ENCODE measurements around the gene PEX16. TPM values are rescaled to one million over a fixed set of nuclear protein-coding genes. Genes with fewer than 3 reads are reported as not detected.

Gene PEX16
- total RNA-seq, 2 experiments from 2014 or later, result 34.8 to 43.5 TPM

GRCh38 chr11:45869551-45869950 is 48.1 kb downstream of the PEX16 start:
- no peaks in the 10 kb centered on the region for H3K27me3 Mint-ChIP-seq
- DNase-seq, result no peak
- H3K4me3 Mint-ChIP-seq, result no peak overlapping the region
- no peaks in the 10 kb centered on the region for H3K9me3 Mint-ChIP-seq
- H3K36me3 Mint-ChIP-seq, result peaks cover 24% of the 10 kb centered on the region
- H3K27ac Mint-ChIP-seq, result no peak overlapping the region
- no peaks in the 10 kb centered on the region for H3K4me1 Mint-ChIP-seq

- Mint-ChIP-seq H3K4me3 (no peak overlapping the region), H3K36me3 (peaks cover 15% of the 10 kb centered on the region), H3K27me3 (no peaks in the 10 kb centered on the region), H3K27ac (no peak overlapping the region), H3K4me1 (no peaks in the 10 kb centered on the region), H3K9me3 (no peaks in the 10 kb centered on the region)
- DNase-seq, result no peak
Observed at GRCh38 chr11:45864041-45864440, 53.6 kb downstream of the PEX16 start.

GRCh38 chr11:45860764-45861510 is 56.7 kb downstream of the PEX16 start:
- Mint-ChIP-seq H3K27me3 (no peaks in the 10 kb centered on the region), H3K36me3 (peaks cover 11% of the 10 kb centered on the region), H3K9me3 (no peaks in the 10 kb centered on the region), H3K4me1 (no peaks in the 10 kb centered on the region), H3K4me3 (no peak overlapping the region), H3K27ac (no peak overlapping the region)
- DNase-seq, result no peak

GRCh38 chr11:45860348-45860747 is 57.3 kb downstream of the PEX16 start:
- no peak overlapping the region for H3K27ac Mint-ChIP-seq
- H3K27me3 Mint-ChIP-seq, result no peaks in the 10 kb centered on the region
- H3K4me1 Mint-ChIP-seq, result no peaks in the 10 kb centered on the region
- no peaks in the 10 kb centered on the region for H3K9me3 Mint-ChIP-seq
- no peak overlapping the region for H3K4me3 Mint-ChIP-seq
- peaks cover 10% of the 10 kb centered on the region for H3K36me3 Mint-ChIP-seq
- no peak for DNase-seq

Other genes starting within 250 kb of the PEX16 start
- gene SLC35C1, start 112.7 kb downstream of the PEX16 start, total RNA-seq, result 10 to 100 TPM; 12.1 to 12.6 TPM
- 10 to 100 TPM; 10.6 to 14.7 TPM for gene CRY2, start 70.4 kb downstream of the PEX16 start, total RNA-seq
- under 1 TPM; 0.54 to 0.56 TPM for gene MAPK8IP1, start 32.2 kb downstream of the PEX16 start, total RNA-seq
- under 1 TPM; 0.60 to 0.80 TPM for gene FREY1, start 10.6 kb downstream of the PEX16 start, total RNA-seq
- gene LARGE2, start 4.8 kb upstream of the PEX16 start, total RNA-seq, result 1 to 10 TPM; 1.2 to 1.5 TPM
- gene PHF21A, start 203.6 kb upstream of the PEX16 start, total RNA-seq, result 10 to 100 TPM; 24.8 to 29.7 TPM

All from activated naive CD8-positive, alpha-beta T cell treated with anti-CD3 and anti-CD28 coated beads for 36 hours (primary cell).